ENCODE data around the gene ZNF200.
"Not testable (repeated sequence)": the region's sequence is repeated elsewhere in the genome, so short reads cannot be mapped to it uniquely, and the experiment has no call there.

The ZNF200 gene

GRCh38 chr16:3252967-3253366 lies 18.0 kb upstream of the ZNF200 start:
- no peak for DNase-seq

GRCh38 chr16:3249451-3249850 lies 14.5 kb upstream of the ZNF200 start:
- no peak for DNase-seq

- no peak for DNase-seq
Measured at GRCh38 chr16:3249020-3249419, 14.1 kb upstream of the ZNF200 start.

GRCh38 chr16:3248596-3248995 lies 13.6 kb upstream of the ZNF200 start:
- no peak for DNase-seq

DNA sequence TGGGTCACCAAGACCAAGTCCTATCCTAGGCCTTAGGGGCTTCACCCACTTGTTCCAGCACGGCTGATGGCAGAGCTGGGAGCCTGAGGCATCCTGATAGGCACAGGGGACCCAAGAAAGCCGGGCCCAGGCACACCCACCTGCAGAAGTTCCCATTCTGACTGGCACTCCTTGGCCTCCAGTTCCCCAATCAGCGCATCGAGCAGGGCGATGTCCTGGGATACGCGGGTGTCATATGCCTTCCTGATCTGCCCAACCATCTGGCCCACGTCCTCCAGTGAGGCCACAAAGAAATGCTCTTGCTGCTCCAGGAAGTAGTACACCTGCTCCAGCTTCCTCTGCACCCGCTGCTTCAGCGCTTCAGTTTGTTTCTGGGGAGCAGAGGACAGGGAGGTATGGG lies 11.9 kb upstream of the ZNF200 start:
- DNase-seq = no peak

GRCh38 chr16:3246002-3246401 lies 11.0 kb upstream of the ZNF200 start:
- DNase-seq = no peak

GRCh38 chr16:3243882-3244281 lies 8.9 kb upstream of the ZNF200 start:
- no peak for DNase-seq

- DNase-seq = no peak
Measured at GRCh38 chr16:3242709-3243108, 7.8 kb upstream of the ZNF200 start.

- DNase-seq = no peak
Measured at GRCh38 chr16:3241761-3242160, 6.8 kb upstream of the ZNF200 start.

- DNase-seq = peak in 3 of 5 experiments; percentile 22 to 66 (median 52)
Measured at GRCh38 chr16:3235856-3236669, 1.1 kb upstream of the ZNF200 start.

DNA sequence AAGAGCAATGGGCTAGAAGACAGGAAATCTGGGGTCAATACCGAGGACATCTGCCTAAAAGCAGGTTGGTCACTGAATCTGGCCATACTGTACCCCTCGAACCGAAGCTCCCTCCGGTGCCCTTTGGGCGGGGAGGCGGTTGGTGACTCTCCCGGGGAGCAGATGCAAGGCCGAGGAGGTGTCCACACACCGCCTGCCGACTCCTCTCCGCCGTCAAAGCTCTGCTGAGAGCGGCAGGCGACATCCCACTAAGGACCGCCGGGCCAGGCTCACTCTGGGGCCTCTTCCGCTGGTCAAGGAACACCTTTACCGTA lies 458 bp downstream of the ZNF200 start:
- DNase-seq = no peak

DNA sequence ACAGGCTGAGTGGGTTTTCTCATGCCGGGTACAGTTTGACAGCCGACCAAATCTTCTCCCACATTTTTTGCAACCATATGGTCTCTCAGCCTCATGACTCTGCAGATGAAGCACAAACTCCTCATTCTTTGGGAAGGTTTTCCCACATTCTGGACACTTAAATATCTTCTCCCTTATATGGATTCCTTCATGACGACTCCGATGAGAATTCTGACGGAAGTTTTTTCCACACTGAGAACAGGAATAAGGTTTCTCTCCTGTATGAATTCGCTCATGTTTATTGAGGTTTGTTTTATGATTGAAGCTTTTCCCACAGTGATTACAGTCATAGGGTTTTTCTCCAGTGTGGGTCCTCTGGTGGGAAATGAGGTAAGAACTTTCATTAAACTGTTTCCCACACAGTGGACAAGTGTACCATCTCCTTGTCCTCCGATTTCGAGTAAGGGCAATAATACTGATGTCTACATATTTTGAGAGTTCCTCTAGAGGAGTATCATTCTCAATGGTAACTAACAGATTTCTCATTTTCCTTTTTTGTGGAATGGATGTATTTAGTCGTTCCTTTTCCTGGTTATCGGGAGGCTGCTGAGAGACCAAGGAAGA lies 10.9 kb downstream of the ZNF200 start:
- DNase-seq = no peak

DNA sequence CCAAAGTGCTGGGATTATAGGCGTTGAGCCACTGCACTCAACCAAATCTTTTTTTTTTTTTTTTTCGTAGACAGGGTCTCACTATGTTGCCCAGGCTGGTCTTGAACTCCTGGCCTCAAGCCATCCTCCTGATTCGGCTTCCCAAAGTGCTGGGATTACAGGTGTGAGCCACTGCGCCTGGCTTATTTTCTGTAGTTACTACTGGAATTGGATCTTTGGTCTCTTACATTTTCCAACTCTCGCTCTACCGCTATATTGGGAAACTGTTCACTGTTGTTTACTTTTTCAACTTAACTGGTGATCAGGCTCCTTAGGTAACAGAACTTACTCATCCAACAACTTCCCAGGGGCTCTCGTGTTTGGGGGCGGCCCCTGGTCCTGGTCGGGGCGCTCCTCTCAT lies 14.1 kb downstream of the ZNF200 start:
- DNase-seq = no peak

- no peak for DNase-seq
Measured at GRCh38 chr16:3216263-3216640, 18.7 kb downstream of the ZNF200 start.

DNA sequence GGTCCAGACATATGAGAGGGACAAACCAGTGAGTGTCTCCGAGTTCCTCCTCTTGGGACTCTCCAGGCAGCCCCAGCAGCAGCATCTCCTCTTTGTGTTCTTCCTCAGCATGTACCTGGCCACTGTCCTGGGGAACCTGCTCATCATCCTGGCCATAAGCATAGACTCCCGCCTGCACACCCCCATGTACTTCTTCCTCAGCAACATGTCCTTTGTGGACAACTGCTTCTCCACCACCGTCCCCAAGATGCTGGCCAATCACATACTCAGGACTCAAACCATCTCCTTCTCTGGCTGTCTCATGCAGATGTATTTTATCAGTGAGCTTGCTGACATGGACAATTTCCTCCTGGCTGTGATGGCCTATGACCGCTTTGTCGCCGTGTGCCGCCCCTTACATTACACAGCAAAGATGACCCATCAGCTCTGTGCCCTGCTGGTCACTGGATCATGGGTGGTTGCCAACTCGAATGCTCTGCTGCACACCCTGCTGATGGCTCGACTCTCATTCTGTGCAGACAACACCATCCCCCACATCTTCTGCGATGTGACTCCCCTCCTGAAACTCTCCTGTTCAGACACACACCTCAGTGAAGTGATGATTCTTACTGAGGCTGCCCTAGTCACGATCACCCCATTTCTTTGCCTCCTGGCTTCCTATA lies 19.2 kb downstream of the ZNF200 start:
- peak in 1 of 5 experiments; percentile 31 for DNase-seq

GRCh38 chr16:3214904-3215600 lies 19.9 kb downstream of the ZNF200 start:
- peak in 2 of 5 experiments; percentile 54 to 93 for DNase-seq

DNA sequence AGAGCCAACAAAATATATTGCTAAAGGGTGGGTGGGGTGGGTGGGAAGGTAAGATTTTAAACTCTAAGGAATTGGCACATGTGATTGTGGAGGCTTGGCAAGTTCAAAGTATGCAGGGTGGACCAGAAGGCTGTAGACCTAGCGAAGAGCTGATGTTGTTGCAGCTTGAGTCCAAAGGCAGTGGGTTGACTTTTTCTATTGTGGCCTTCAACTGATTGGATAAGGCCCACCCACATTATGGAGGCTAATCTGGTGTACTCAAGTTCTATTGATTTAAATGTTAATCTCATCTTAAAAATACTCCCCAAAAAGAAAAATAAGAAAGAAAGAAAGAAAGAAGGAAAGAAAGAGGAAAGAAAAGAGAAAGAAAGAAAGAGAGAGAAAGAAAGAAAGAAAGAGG lies 22.4 kb downstream of the ZNF200 start:
- no peak for DNase-seq

DNA sequence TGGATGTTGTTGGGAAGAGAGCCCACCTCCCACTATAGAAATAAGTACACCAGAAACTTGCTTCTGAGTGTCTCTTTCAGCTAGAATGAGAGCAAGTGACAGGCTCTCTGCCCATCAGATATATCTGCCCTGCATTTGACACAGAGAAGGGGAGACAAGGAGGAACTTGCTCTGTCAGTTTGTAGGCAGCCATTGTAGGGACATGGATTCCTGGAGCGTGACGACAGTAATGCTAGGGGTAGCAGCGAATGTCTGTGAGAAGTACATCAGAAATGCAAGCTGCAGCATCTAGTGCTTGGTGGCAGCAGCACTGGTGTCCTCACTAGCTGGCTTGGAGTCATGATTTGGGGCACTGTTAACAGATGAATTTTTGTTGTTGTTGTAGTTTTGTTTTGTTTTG lies 23.0 kb downstream of the ZNF200 start:
- no peak for DNase-seq

- no peak for DNase-seq
Measured at GRCh38 chr16:3207086-3207953, 27.6 kb downstream of the ZNF200 start.

GRCh38 chr16:3205939-3206338 lies 29.0 kb downstream of the ZNF200 start:
- DNase-seq = not testable (repeated sequence)

- no peak for DNase-seq
Measured at GRCh38 chr16:3202903-3203539, 31.9 kb downstream of the ZNF200 start.

Measured in T-helper 2 cell (primary cell).